ENCODE data around the gene USP19.

The USP19 gene

GRCh38 chr3:49133226-49133951, 12.8 kb upstream of the USP19 start:
- DNase-seq, result peak; percentile 93

- DNase-seq, result peak; percentile 82
Measured at GRCh38 chr3:49132437-49133225, 12.0 kb upstream of the USP19 start, which contains the start of gene LAMB2. Gene LAMB2 (minus strand): TSS chr3:49133050. CDS start chr3:49132867, 183 bp downstream.

- DNase-seq, result no peak
Measured at GRCh38 chr3:49132073-49132436, 11.4 kb upstream of the USP19 start.

GRCh38 chr3:49131576-49131975, 11.0 kb upstream of the USP19 start:
- no peak for DNase-seq

- no peak for DNase-seq
Measured at GRCh38 chr3:49131040-49131439, 10.4 kb upstream of the USP19 start.

- DNase-seq, result no peak
Measured at GRCh38 chr3:49124991-49125670, 4.5 kb upstream of the USP19 start.

GRCh38 chr3:49124203-49124602, 3.6 kb upstream of the USP19 start:
- DNase-seq, result no peak

- DNase-seq, result no peak
Measured at GRCh38 chr3:49123687-49124086, 3.1 kb upstream of the USP19 start.

- DNase-seq, result no peak
Measured at GRCh38 chr3:49122886-49123545, 2.4 kb upstream of the USP19 start.

- no peak for DNase-seq
Measured at GRCh38 chr3:49122451-49122850, 1.8 kb upstream of the USP19 start.

- no peak for DNase-seq
Measured at GRCh38 chr3:49122022-49122421, 1.4 kb upstream of the USP19 start.

- no peak for DNase-seq
Measured at GRCh38 chr3:49121132-49121736, 611 bp upstream of the USP19 start.

- DNase-seq, result no peak
Measured at GRCh38 chr3:49120096-49120437, 556 bp downstream of the USP19 start.

- DNase-seq, result no peak
Measured at GRCh38 chr3:49119439-49119838, 1.2 kb downstream of the USP19 start.

GRCh38 chr3:49119036-49119435, 1.6 kb downstream of the USP19 start:
- DNase-seq, result no peak

- no peak for DNase-seq
Measured at GRCh38 chr3:49112262-49112661, 8.4 kb downstream of the USP19 start.

- no peak for DNase-seq
Measured at GRCh38 chr3:49111347-49111746, 9.3 kb downstream of the USP19 start.

GRCh38 chr3:49110780-49111179, 9.8 kb downstream of the USP19 start:
- no peak for DNase-seq

- DNase-seq, result no peak
Measured at GRCh38 chr3:49108346-49108745, 12.3 kb downstream of the USP19 start.

- peak; percentile 94 for DNase-seq
Measured at GRCh38 chr3:49104427-49105291, 16.0 kb downstream of the USP19 start, which contains the start of gene QARS1. Gene QARS1 (minus strand): TSS chr3:49104757. CDS start chr3:49104733, 24 bp downstream.

- no peak for DNase-seq
Measured at GRCh38 chr3:49104052-49104426, 16.6 kb downstream of the USP19 start.

Measured in fibroblast of skin of right biceps (primary cell).